Neural cell (in vitro differentiated cells): ENCODE results near the gene TGFBI.

ENCODE experiments used
- EP300 ChIP-seq: fragments of 450-650 bp; conservative IDR thresholded peaks from 2 replicates; pipeline ENCODE4 v1.6.1; 2014; ENCODE audit warnings: antibody characterized with exemption, mild to moderate bottlenecking, moderate library complexity; ENCODE audit not compliant: poor library complexity, severe bottlenecking
- EZH2 ChIP-seq: fragments of 200-600, 300-800 bp; shearing (Covaris generic), sonication (generic); IDR thresholded peaks from 2 replicates; pipeline ENCODE4 v1.6.1; 2014; ENCODE audit warnings: antibody characterized with exemption, low read length, borderline replicate concordance, mild to moderate bottlenecking; ENCODE audit not compliant: insufficient read depth, poor library complexity, severe bottlenecking
- POLR2AphosphoS5 ChIP-seq: IDR thresholded peaks from 2 replicates; pipeline ENCODE4 v1.6.1; 2012
- REST ChIP-seq: IDR thresholded peaks from 2 replicates; pipeline ENCODE4 v1.6.1; 2012; ENCODE audit warnings: borderline replicate concordance
- SMC3 ChIP-seq: fragments of 450-650 bp; conservative IDR thresholded peaks from 2 replicates; pipeline ENCODE4 v1.6.1; 2014; ENCODE audit warnings: antibody characterized with exemption, mild to moderate bottlenecking, moderate library complexity; ENCODE audit not compliant: poor library complexity
- TF ChIP-seq, protein P1 (sequence below): fragments of 450-650 bp; IDR thresholded peaks from 2 replicates; pipeline ENCODE4 v1.5.1; 2014; ENCODE audit warnings: antibody characterized with exemption, mild to moderate bottlenecking, moderate library complexity; ENCODE audit not compliant: poor library complexity, severe bottlenecking

DNA sequence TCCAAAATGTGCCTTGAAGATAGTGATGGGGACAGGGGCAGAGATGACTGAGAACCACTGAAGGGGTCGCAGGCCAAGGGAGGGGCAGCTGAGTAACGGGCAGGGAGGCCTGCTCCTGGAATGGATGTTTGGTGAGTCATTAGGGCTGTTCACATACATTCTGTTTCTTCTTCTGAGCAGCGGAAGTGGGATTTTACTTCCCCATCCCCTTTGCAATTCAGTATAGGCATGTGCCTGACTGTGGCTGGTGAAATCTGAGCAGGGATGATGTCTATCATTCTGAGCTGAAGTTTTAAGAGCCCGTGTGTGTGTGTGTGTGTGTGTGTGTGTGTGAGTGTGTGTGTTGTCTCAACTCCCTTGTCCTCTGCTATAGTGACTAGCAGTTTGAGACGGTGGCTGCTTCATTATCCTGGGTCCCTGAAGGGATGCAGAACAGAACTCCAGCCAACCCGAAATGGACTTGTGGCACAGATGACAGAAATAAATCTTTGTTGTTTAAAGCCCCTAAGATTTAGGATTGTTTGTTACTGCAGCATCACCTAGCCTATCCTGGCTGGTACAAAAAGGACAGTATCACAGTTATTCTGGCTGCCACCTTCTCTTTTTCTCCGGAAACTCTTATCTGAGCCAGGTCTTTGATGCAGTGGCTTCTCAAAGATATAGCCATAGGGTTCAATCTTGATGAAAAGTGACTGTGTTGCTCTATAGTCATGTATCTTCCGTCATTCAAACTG is 29.2 kb upstream of the TGFBI start:
- no peak for TF ChIP-seq POLR2AphosphoS5
- TF ChIP-seq, protein P1, sequence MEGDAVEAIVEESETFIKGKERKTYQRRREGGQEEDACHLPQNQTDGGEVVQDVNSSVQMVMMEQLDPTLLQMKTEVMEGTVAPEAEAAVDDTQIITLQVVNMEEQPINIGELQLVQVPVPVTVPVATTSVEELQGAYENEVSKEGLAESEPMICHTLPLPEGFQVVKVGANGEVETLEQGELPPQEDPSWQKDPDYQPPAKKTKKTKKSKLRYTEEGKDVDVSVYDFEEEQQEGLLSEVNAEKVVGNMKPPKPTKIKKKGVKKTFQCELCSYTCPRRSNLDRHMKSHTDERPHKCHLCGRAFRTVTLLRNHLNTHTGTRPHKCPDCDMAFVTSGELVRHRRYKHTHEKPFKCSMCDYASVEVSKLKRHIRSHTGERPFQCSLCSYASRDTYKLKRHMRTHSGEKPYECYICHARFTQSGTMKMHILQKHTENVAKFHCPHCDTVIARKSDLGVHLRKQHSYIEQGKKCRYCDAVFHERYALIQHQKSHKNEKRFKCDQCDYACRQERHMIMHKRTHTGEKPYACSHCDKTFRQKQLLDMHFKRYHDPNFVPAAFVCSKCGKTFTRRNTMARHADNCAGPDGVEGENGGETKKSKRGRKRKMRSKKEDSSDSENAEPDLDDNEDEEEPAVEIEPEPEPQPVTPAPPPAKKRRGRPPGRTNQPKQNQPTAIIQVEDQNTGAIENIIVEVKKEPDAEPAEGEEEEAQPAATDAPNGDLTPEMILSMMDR: no peak
- no peak for TF ChIP-seq SMC3
- no peak for TF ChIP-seq REST
- TF ChIP-seq EZH2: no peak
- no peak for TF ChIP-seq EP300
